AG09319 (cell line): Measurements from ENCODE around the gene ARMC2.

Experiments
- DNase-seq: peaks from one replicate; pipeline ENCODE4 v3.0.0-alpha.2; 2010; ENCODE audit warnings: low read depth; ENCODE audit errors: extremely low read depth
- TF ChIP-seq, protein P1 (sequence below): IDR thresholded peaks from 2 replicates; pipeline ENCODE4 v1.5.1; 2011; ENCODE audit warnings: low read depth, mild to moderate bottlenecking, inconsistent platforms, low read length, moderate library complexity

Gene ARMC2

DNA sequence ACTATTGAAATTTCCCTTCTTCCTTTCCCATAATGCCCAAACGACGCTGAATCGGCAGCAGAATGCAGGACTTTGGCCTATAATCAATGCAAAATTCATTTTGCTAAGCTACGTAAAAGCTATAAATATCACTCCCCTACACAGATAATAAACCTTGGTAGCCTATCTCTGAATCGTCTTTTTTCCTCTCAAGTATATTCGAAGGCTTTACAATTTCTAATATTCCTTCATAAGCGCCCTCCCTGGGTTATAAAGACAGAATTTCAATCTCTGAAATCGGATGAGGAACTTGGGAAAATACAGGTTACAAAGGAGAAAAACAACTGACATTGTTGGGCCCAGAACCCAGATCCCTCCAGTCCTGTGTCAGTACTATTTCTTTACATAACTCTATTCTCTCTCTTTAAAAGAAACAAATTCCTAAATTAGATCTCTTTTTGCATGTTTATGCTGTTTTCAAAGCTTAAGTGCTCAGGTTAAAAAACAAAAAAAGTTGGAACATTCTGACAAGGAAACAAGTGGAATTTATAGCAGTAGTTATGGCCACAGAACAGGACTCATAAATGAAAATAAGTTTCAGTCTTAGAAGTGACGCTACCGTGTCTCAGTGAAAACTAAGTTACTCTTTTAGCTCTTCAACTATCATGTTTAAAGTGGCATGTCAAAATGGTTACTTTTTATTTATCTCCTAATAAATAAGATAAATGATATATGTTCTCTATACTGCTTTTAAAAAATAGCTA lies 161.9 kb downstream of the ARMC2 start:
- TF ChIP-seq, protein P1, sequence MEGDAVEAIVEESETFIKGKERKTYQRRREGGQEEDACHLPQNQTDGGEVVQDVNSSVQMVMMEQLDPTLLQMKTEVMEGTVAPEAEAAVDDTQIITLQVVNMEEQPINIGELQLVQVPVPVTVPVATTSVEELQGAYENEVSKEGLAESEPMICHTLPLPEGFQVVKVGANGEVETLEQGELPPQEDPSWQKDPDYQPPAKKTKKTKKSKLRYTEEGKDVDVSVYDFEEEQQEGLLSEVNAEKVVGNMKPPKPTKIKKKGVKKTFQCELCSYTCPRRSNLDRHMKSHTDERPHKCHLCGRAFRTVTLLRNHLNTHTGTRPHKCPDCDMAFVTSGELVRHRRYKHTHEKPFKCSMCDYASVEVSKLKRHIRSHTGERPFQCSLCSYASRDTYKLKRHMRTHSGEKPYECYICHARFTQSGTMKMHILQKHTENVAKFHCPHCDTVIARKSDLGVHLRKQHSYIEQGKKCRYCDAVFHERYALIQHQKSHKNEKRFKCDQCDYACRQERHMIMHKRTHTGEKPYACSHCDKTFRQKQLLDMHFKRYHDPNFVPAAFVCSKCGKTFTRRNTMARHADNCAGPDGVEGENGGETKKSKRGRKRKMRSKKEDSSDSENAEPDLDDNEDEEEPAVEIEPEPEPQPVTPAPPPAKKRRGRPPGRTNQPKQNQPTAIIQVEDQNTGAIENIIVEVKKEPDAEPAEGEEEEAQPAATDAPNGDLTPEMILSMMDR = no peak

DNA sequence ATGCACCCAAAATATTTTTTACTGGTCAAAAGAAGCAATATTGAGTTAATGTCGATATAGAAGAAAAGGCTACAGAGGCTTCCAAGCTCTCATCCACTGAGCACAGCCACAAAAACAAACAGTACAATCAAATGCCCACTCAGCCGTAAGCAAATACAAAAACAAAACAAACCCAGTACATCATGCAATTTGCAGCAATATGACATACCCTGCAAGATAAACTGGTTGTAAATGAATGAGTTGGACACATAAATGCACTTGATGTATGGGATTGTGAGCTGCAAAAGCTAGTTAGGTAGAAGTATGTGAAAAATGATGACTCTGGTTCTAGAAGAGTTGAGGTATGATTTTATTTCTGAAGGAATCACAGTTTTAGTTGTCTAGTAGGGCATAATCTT lies 162.5 kb downstream of the ARMC2 start:
- TF ChIP-seq, protein P1 = no peak
- no peak for DNase-seq

More for the DNA sequence above, 161.9 kb downstream of the ARMC2 start:
- DNase-seq = no peak

GRCh38 chr6:109013656-109014305 lies 165.6 kb downstream of the ARMC2 start:
- no peak for DNase-seq

DNA sequence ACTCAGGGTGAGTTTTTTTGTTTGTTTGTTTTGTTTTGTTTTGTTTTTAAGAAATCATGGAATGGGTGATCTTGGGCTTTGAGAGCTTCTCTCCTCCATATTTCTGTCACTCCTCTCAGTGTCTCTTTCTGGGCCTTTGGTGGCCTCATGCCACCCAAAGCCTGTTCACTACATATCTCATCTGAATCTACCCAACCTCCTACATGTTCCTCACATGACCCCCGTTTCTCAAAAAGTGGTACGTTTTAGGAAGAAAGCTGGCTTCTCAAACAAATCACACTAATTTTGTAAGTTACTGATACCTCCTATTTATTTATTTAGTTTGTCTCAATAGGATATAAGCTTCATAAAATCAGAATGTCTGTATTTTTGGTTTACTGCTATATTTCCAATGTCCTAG lies 166.4 kb downstream of the ARMC2 start:
- TF ChIP-seq, protein P1 = no peak

More at GRCh38 chr6:109013656-109014305, 165.6 kb downstream of the ARMC2 start:
- TF ChIP-seq, protein P1 = no peak

GRCh38 chr6:109015176-109015575 lies 167.0 kb downstream of the ARMC2 start:
- TF ChIP-seq, protein P1 = no peak
- no peak for DNase-seq

More for the DNA sequence above, 166.4 kb downstream of the ARMC2 start:
- no peak for DNase-seq

GRCh38 chr6:109019911-109020310 lies 171.7 kb downstream of the ARMC2 start:
- no peak for DNase-seq
- TF ChIP-seq, protein P1 = no peak

- TF ChIP-seq, protein P1 = no peak
- DNase-seq = no peak
Observed at GRCh38 chr6:109021870-109022269, 173.6 kb downstream of the ARMC2 start.
